Breast epithelium (tissue), 3 donors: Measurements from ENCODE around the gene CD47.

Source experiments
- CTCF ChIP-seq, 3 donors: fragments of 450-650 bp; IDR thresholded peaks; one replicate each; pipeline ENCODE4 v1.5.1; 2016 to 2017; ENCODE audit warnings: antibody characterized with exemption in 3 of 3, mild to moderate bottlenecking in 3 of 3, moderate library complexity in 3 of 3
- POLR2A ChIP-seq: fragments of 450-650 bp; IDR thresholded peaks from one replicate; pipeline ENCODE4 v1.6.1; 2016; ENCODE audit warnings: antibody characterized with exemption, mild to moderate bottlenecking, moderate library complexity

- TF ChIP-seq CTCF (IDR thresholded peaks at IDR 0.05), result no peak
- TF ChIP-seq POLR2A, result no peak
Observed at GRCh38 chr3:108117241-108117775, 26.5 kb upstream of the CD47 start.
